ENCODE measurements around the gene SLC25A43. TPM values are rescaled to one million over a fixed set of nuclear protein-coding genes. Genes with fewer than 3 reads are reported as not detected.
A peak's percentile ranks its signal among the peaks of the same experiment; 100 is the strongest.

SLC25A43 gene
- total and polyA plus RNA-seq, 9 of the 15 experiments (the other 6 are each of a cell fraction or from before 2014, with no cell fraction given) = 1.3 to 8.4 (median 4.0) TPM

DNA sequence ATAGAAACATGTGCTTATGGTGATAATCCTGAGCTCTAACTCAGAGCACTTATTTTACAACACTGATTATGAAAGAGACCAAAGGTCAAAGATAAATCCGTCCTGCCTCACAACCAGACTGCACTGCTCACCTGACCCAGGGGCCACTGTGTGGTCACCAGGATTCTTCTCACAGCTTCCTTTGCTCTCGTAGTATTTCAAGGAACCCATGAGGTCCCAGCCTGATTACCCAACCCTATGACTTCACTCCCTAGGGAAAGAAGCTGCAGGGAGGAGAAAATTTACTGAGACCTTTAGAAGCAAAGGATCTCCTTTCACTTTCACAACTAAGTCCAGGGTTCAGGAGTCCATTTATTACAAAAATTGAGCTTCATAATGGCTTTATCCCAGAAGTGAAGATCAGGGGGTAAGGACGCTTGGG, 78.7 kb downstream of the SLC25A43 start (continued):
- TF ChIP-seq, protein P1, sequence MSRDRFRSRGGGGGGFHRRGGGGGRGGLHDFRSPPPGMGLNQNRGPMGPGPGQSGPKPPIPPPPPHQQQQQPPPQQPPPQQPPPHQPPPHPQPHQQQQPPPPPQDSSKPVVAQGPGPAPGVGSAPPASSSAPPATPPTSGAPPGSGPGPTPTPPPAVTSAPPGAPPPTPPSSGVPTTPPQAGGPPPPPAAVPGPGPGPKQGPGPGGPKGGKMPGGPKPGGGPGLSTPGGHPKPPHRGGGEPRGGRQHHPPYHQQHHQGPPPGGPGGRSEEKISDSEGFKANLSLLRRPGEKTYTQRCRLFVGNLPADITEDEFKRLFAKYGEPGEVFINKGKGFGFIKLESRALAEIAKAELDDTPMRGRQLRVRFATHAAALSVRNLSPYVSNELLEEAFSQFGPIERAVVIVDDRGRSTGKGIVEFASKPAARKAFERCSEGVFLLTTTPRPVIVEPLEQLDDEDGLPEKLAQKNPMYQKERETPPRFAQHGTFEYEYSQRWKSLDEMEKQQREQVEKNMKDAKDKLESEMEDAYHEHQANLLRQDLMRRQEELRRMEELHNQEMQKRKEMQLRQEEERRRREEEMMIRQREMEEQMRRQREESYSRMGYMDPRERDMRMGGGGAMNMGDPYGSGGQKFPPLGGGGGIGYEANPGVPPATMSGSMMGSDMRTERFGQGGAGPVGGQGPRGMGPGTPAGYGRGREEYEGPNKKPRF (IDR thresholded peaks at IDR 0.05; ENCODE audit: low read depth, low read length) = no peak
- TF ChIP-seq CSDE1 (IDR thresholded peaks at IDR 0.05) (no peak), RHOXF2B (CRISPR knock-in tag; conservative IDR thresholded peaks at IDR 0.05) (no peak), ZFP1 (CRISPR knock-in tag; IDR thresholded peaks at IDR 0.05) (no peak), HSF4 (CRISPR knock-in tag; IDR thresholded peaks at IDR 0.05; ENCODE audit: borderline replicate concordance) (no peak), DMBX1 (CRISPR knock-in tag; IDR thresholded peaks at IDR 0.05; ENCODE audit: borderline replicate concordance) (peak; percentile 18; the same call in 1 of the 2 replicates), POLR2A (conservative IDR thresholded peaks at IDR 0.05) (no peak), TAF7 (tag; IDR thresholded peaks at IDR 0.05) (no peak), RBM14 (IDR thresholded peaks at IDR 0.05; ENCODE audit: borderline replicate concordance, insufficient read depth, low read depth, low read length) (no peak), SMARCE1 (IDR thresholded peaks at IDR 0.05) (no peak), L3MBTL2 (IDR thresholded peaks at IDR 0.05) (0 out of 2 replicates have a peak, but pooled peaks have one; percentile 24), SAFB2 (IDR thresholded peaks at IDR 0.05; ENCODE audit: borderline replicate concordance, low read depth, low read length, severe bottlenecking) (no peak), POLR2AphosphoS5 (IDR thresholded peaks at IDR 0.05; ENCODE audit: control insufficient read depth, insufficient read depth, low read depth, low read length) (peak; percentile 37; the same call in 1 of the 2 replicates), RBM17 (IDR thresholded peaks at IDR 0.05; ENCODE audit: borderline replicate concordance, low read depth, low read length) (no peak)
- TF ChIP-seq, protein P2, sequence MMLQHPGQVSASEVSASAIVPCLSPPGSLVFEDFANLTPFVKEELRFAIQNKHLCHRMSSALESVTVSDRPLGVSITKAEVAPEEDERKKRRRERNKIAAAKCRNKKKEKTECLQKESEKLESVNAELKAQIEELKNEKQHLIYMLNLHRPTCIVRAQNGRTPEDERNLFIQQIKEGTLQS (IDR thresholded peaks at IDR 0.05) = peak; percentile 66
- TF ChIP-seq, protein P2 (CRISPR knock-in tag; conservative IDR thresholded peaks at IDR 0.05) = no peak
- TF ChIP-seq, protein P3, sequence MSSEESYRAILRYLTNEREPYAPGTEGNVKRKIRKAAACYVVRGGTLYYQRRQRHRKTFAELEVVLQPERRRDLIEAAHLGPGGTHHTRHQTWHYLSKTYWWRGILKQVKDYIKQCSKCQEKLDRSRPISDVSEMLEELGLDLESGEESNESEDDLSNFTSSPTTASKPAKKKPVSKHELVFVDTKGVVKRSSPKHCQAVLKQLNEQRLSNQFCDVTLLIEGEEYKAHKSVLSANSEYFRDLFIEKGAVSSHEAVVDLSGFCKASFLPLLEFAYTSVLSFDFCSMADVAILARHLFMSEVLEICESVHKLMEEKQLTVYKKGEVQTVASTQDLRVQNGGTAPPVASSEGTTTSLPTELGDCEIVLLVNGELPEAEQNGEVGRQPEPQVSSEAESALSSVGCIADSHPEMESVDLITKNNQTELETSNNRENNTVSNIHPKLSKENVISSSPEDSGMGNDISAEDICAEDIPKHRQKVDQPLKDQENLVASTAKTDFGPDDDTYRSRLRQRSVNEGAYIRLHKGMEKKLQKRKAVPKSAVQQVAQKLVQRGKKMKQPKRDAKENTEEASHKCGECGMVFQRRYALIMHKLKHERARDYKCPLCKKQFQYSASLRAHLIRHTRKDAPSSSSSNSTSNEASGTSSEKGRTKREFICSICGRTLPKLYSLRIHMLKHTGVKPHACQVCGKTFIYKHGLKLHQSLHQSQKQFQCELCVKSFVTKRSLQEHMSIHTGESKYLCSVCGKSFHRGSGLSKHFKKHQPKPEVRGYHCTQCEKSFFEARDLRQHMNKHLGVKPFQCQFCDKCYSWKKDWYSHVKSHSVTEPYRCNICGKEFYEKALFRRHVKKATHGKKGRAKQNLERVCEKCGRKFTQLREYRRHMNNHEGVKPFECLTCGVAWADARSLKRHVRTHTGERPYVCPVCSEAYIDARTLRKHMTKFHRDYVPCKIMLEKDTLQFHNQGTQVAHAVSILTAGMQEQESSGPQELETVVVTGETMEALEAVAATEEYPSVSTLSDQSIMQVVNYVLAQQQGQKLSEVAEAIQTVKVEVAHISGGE (CRISPR knock-in tag; IDR thresholded peaks at IDR 0.05) = no peak
- TF ChIP-seq, protein P4, sequence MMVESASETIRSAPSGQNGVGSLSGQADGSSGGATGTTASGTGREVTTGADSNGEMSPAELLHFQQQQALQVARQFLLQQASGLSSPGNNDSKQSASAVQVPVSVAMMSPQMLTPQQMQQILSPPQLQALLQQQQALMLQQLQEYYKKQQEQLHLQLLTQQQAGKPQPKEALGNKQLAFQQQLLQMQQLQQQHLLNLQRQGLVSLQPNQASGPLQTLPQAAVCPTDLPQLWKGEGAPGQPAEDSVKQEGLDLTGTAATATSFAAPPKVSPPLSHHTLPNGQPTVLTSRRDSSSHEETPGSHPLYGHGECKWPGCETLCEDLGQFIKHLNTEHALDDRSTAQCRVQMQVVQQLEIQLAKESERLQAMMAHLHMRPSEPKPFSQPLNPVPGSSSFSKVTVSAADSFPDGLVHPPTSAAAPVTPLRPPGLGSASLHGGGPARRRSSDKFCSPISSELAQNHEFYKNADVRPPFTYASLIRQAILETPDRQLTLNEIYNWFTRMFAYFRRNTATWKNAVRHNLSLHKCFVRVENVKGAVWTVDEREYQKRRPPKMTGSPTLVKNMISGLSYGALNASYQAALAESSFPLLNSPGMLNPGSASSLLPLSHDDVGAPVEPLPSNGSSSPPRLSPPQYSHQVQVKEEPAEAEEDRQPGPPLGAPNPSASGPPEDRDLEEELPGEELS (CRISPR knock-in tag; IDR thresholded peaks at IDR 0.05; ENCODE audit: borderline replicate concordance) = no peak
- TF ChIP-seq, protein P5, sequence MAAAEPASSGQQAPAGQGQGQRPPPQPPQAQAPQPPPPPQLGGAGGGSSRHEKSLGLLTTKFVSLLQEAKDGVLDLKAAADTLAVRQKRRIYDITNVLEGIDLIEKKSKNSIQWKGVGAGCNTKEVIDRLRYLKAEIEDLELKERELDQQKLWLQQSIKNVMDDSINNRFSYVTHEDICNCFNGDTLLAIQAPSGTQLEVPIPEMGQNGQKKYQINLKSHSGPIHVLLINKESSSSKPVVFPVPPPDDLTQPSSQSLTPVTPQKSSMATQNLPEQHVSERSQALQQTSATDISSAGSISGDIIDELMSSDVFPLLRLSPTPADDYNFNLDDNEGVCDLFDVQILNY (CRISPR knock-in tag; IDR thresholded peaks at IDR 0.05) = no peak
